Loucy (cell line): ENCODE measurements around the gene NIM1K.

Source experiments
- CTCF ChIP-seq: fragments of 200-600 bp; sonication (generic); conservative IDR thresholded peaks from 2 replicates; pipeline ENCODE4 v1.5.1; 2014; ENCODE audit warnings: mild to moderate bottlenecking, antibody characterized with exemption, low read length
- EZH2phosphoT487 ChIP-seq: fragments of 200-600 bp; IDR thresholded peaks from 2 replicates; pipeline ENCODE4 v1.6.1; 2018; ENCODE audit warnings: antibody characterized with exemption, mild to moderate bottlenecking, moderate library complexity, borderline replicate concordance

GRCh38 chr5:43172779-43173178 is 19.2 kb upstream of the NIM1K start:
- TF ChIP-seq CTCF (no peak), EZH2phosphoT487 (no peak)
